ENCODE results near the gene RAB3IL1.

The RAB3IL1 gene

DNA sequence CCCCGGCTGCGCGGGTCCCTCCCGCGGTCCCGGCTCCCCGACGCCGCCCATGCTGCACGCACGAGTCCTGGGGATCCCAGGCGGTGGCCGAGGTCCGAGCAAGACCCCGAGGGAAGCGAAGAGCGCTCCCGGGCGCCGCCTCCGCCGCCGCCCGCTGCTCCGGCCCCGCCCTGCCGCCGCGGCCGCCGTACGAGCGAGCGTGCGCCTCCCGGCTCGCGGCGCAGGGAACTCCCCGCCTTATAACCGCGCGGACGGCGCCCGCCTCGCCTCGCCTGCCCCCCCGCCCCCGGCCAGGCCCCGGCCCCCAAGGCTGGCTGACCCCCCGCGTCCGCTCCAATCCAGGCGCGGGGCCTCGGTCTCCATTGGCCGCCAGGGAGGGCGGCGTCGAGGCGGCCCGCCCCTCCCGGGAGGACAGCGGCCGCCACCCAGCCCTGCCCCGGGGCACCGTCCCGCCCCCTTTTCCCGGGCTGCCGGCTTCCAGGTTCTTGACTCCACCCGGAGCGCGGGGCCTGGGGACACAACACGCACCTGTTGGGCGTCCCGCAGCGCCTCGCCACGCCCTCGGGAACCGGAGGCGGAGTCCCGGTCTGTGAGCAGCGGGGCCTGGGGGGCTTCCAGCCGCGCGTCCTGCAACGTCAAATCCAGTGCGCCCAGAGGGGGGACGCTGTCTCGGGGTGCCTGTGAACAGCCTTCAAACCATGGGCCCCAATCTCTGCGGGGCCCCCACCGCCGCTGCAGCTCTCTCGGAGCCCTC is 25.9 kb downstream of the RAB3IL1 start, which contains the start of gene FADS3:
FADS3 (minus strand) TSS at position 215 of the 754 bp plus-strand sequence; CDS start at position 51, 164 bp downstream.
- H3K4me1 ChIP-seq (ENCODE audit: control insufficient read depth, insufficient read depth, low read length), result peaks cover 3% of the 10 kb centered on the region
- H3K4me3 ChIP-seq (ENCODE audit: low read depth, low read length), result peak within 1 kb of the TSS; percentile 40
- H3K9me3 ChIP-seq (ENCODE audit: control insufficient read depth, insufficient read depth, low read depth, low read length), result no peaks in the 10 kb centered on the region
- CTCF ChIA-PET, result interaction anchor here (1.5 to 16.2 kb wide), 4 partner anchors 8 to 216 kb away, joined by 7 to 329 read pairs (median 14); partner anchors contain the start of gene BEST1
- H3K27ac ChIP-seq (ENCODE audit: extremely low read depth, low read depth, low read length), result peak within 1 kb of the TSS; percentile 57; the same call in 1 of the 2 replicates
- POLR2A ChIA-PET, result interaction anchor here (0.6 to 1.2 kb wide), 4 partner anchors 12 to 77 kb away, joined by 3 to 7 read pairs (median 4); no protein-coding TSS in a partner anchor
- H3K36me3 ChIP-seq (ENCODE audit: control insufficient read depth in 2 of 2, insufficient read depth in 1 of 2, low read length in 2 of 2), result no peaks in the 10 kb centered on the region
- peak; percentile 67; the same call in 1 of the 2 replicates for TF ChIP-seq ZBTB20 (tag by site-specific recombination; IDR thresholded peaks at IDR 0.05)
- TF ChIP-seq ZBTB26 (tag by site-specific recombination; optimal IDR thresholded peaks at IDR 0.05), result no peak
- TF ChIP-seq OSR2 (tag by site-specific recombination; IDR thresholded peaks at IDR 0.05), result no peak
- TF ChIP-seq ZIC2 (tag by site-specific recombination; IDR thresholded peaks at IDR 0.05), result peak; percentile 94
- TF ChIP-seq SP2 (tag by site-specific recombination; IDR thresholded peaks at IDR 0.05), result peak; percentile 50
- TF ChIP-seq MZF1 (tag by site-specific recombination; IDR thresholded peaks at IDR 0.05; ENCODE audit: borderline replicate concordance), result no peak
- TF ChIP-seq ZNF626 (tag by site-specific recombination; IDR thresholded peaks at IDR 0.05), result no peak
- TF ChIP-seq ZNF785 (tag by site-specific recombination; IDR thresholded peaks at IDR 0.05), result no peak
- TF ChIP-seq OVOL3 (tag by site-specific recombination; IDR thresholded peaks at IDR 0.05), result no peak
- no peak for TF ChIP-seq ZNF169 (tag by site-specific recombination; IDR thresholded peaks at IDR 0.05)
- 0 out of 2 replicates have a peak, but pooled peaks have one; percentile 34 for TF ChIP-seq CTCF (tag by site-specific recombination; IDR thresholded peaks at IDR 0.05)
- TF ChIP-seq ZNF501 (tag by site-specific recombination; IDR thresholded peaks at IDR 0.05), result no peak
- peak; percentile 60; the same call in 1 of the 2 replicates for TF ChIP-seq ZBTB10 (tag by site-specific recombination; IDR thresholded peaks at IDR 0.05)
- TF ChIP-seq ZNF239 (tag by site-specific recombination; IDR thresholded peaks at IDR 0.05), result no peak
- TF ChIP-seq KLF8 (tag by site-specific recombination; IDR thresholded peaks at IDR 0.05), result 0 out of 2 replicates have a peak, but pooled peaks have one; percentile 18
- peak; percentile 73 for TF ChIP-seq SP3 (tag by site-specific recombination; IDR thresholded peaks at IDR 0.05)
- TF ChIP-seq ZNF510 (tag by site-specific recombination; IDR thresholded peaks at IDR 0.05; ENCODE audit: insufficient replicate concordance), result no peak
- TF ChIP-seq KLF1 (tag by site-specific recombination; IDR thresholded peaks at IDR 0.05), result peak; percentile 81
- peak; percentile 58 for TF ChIP-seq KLF9 (tag by site-specific recombination; IDR thresholded peaks at IDR 0.05; ENCODE audit: low read depth)
- TF ChIP-seq, protein P1, sequence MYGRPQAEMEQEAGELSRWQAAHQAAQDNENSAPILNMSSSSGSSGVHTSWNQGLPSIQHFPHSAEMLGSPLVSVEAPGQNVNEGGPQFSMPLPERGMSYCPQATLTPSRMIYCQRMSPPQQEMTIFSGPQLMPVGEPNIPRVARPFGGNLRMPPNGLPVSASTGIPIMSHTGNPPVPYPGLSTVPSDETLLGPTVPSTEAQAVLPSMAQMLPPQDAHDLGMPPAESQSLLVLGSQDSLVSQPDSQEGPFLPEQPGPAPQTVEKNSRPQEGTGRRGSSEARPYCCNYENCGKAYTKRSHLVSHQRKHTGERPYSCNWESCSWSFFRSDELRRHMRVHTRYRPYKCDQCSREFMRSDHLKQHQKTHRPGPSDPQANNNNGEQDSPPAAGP (tag by site-specific recombination; IDR thresholded peaks at IDR 0.05), result 0 out of 2 replicates have a peak, but pooled peaks have one; percentile 21
- TF ChIP-seq, protein P2, sequence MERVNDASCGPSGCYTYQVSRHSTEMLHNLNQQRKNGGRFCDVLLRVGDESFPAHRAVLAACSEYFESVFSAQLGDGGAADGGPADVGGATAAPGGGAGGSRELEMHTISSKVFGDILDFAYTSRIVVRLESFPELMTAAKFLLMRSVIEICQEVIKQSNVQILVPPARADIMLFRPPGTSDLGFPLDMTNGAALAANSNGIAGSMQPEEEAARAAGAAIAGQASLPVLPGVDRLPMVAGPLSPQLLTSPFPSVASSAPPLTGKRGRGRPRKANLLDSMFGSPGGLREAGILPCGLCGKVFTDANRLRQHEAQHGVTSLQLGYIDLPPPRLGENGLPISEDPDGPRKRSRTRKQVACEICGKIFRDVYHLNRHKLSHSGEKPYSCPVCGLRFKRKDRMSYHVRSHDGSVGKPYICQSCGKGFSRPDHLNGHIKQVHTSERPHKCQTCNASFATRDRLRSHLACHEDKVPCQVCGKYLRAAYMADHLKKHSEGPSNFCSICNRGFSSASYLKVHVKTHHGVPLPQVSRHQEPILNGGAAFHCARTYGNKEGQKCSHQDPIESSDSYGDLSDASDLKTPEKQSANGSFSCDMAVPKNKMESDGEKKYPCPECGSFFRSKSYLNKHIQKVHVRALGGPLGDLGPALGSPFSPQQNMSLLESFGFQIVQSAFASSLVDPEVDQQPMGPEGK (tag by site-specific recombination; IDR thresholded peaks at IDR 0.05), result peak; percentile 75
- TF ChIP-seq ZNF341 (tag by site-specific recombination; IDR thresholded peaks at IDR 0.05; ENCODE audit: low read depth), result peak; percentile 75
- peak; percentile 53 for TF ChIP-seq ZBTB11 (tag by site-specific recombination; conservative IDR thresholded peaks at IDR 0.05; ENCODE audit: low read depth)
- peak; percentile 75; the same call in 1 of the 2 replicates for TF ChIP-seq IKZF3 (tag by site-specific recombination; IDR thresholded peaks at IDR 0.05)
- peak; percentile 88 for TF ChIP-seq GLIS2 (tag by site-specific recombination; IDR thresholded peaks at IDR 0.05)
